ENCODE measurements around the gene PTPRD.

Gene PTPRD

GRCh38 chr9:8473244-8474020 lies 2139.4 kb downstream of the PTPRD start:
- no peak for DNase-seq (ENCODE audit: low read depth)
- H3K4me3 ChIP-seq (ENCODE audit: low read depth, low read length): no peak overlapping the region
- TF ChIP-seq CTCF (IDR thresholded peaks at IDR 0.05; ENCODE audit: insufficient read depth, low read depth, low read length, missing control alignments): no peak

- H3K4me3 ChIP-seq (ENCODE audit: low read depth, low read length): no peak overlapping the region
- DNase-seq (ENCODE audit: low read depth): no peak
- no peak for TF ChIP-seq CTCF (IDR thresholded peaks at IDR 0.05; ENCODE audit: insufficient read depth, low read depth, low read length, missing control alignments)
These were observed 2144.7 kb downstream of the PTPRD start for GRCh38 chr9:8468045-8468637.

- no peak for TF ChIP-seq CTCF (IDR thresholded peaks at IDR 0.05; ENCODE audit: insufficient read depth, low read depth, low read length, missing control alignments)
- no peak overlapping the region for H3K4me3 ChIP-seq (ENCODE audit: low read depth, low read length)
- no peak for DNase-seq (ENCODE audit: low read depth)
These were observed 2155.0 kb downstream of the PTPRD start for GRCh38 chr9:8457816-8458215.

- no peak for DNase-seq (ENCODE audit: low read depth)
- TF ChIP-seq CTCF (IDR thresholded peaks at IDR 0.05; ENCODE audit: insufficient read depth, low read depth, low read length, missing control alignments): no peak
- no peak overlapping the region for H3K4me3 ChIP-seq (ENCODE audit: low read depth, low read length)
These were observed 2155.7 kb downstream of the PTPRD start for GRCh38 chr9:8457055-8457454.

- TF ChIP-seq CTCF (IDR thresholded peaks at IDR 0.05; ENCODE audit: insufficient read depth, low read depth, low read length, missing control alignments): no peak
- no peak overlapping the region for H3K4me3 ChIP-seq (ENCODE audit: low read depth, low read length)
- no peak for DNase-seq (ENCODE audit: low read depth)
These were observed 2156.5 kb downstream of the PTPRD start for GRCh38 chr9:8456344-8456743.

GRCh38 chr9:8450810-8451545 lies 2161.8 kb downstream of the PTPRD start:
- no peak for DNase-seq (ENCODE audit: low read depth)
- no peak overlapping the region for H3K4me3 ChIP-seq (ENCODE audit: low read depth, low read length)
- no peak for TF ChIP-seq CTCF (IDR thresholded peaks at IDR 0.05; ENCODE audit: insufficient read depth, low read depth, low read length, missing control alignments)
